ENCODE results near the gene NECAB3. TPM values are rescaled to one million over a fixed set of nuclear protein-coding genes. Genes with fewer than 3 reads are reported as not detected.

Gene NECAB3
- total and polyA plus RNA-seq, 2 of the 13 experiments (the other 11 are each of a cell fraction or from before 2014, with no cell fraction given) = 61.5 to 65.5 TPM

DNA sequence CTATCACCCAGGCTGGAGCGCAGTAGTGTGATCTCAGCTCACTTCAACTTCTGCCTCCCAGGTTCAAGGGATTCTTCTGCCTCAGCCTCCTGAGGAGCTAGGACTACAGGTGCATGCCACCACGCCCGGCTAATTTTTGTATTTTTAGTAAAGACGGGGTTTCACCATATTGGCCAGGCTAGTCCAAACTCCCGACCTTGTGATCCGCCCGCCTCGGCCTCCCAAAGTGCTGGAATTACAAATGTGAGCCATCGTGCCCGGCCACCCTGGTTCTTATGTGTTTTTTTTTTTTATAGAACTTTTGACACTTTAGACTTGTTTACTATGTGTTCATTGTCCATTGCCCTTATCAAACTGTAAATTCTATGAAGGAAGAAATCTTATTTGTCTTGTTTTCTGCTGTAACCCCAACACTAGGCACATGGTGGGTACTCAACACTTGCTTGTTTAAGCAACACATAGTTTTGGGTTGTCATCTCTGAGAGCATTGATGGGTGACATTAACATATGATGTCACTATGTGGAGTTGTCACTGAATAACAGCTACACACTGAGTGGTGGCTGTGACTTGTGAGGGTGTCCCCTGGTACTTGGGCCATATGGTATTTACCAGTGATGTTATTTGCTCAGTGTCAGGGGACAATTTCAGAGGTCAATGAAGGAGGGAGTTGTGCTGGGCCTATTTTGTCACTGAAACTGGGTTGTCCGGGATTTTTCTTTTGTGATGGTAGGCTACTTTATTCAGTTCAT, 47.3 kb upstream of the NECAB3 start (continued):
- TF ChIP-seq, protein P1, sequence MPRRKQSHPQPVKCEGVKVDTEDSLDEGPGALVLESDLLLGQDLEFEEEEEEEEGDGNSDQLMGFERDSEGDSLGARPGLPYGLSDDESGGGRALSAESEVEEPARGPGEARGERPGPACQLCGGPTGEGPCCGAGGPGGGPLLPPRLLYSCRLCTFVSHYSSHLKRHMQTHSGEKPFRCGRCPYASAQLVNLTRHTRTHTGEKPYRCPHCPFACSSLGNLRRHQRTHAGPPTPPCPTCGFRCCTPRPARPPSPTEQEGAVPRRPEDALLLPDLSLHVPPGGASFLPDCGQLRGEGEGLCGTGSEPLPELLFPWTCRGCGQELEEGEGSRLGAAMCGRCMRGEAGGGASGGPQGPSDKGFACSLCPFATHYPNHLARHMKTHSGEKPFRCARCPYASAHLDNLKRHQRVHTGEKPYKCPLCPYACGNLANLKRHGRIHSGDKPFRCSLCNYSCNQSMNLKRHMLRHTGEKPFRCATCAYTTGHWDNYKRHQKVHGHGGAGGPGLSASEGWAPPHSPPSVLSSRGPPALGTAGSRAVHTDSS (CRISPR knock-in tag; conservative IDR thresholded peaks at IDR 0.05) = no peak
- TF ChIP-seq, protein P2, sequence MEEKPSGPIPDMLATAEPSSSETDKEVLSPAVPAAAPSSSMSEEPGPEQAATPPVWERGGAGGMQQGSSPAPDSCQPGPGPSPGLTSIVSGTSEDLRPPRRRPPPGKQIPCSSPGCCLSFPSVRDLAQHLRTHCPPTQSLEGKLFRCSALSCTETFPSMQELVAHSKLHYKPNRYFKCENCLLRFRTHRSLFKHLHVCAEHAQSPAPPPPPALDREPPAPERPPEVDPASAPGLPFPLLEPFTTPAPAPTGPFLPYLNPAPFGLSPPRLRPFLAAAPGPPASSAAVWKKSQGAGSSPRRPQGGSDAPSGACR (CRISPR knock-in tag; IDR thresholded peaks at IDR 0.05) = no peak
- TF ChIP-seq, protein P3, sequence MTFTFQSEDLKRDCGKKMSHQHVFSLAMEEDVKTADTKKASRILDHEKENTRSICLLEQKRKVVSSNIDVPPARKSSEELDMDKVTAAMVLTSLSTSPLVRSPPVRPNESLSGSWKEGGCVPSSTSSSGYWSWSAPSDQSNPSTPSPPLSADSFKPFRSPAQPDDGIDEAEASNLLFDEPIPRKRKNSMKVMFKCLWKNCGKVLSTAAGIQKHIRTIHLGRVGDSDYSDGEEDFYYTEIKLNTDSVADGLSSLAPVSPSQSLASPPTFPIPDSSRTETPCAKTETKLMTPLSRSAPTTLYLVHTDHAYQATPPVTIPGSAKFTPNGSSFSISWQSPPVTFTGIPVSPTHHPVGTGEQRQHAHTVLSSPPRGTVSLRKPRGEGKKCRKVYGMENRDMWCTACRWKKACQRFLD (CRISPR knock-in tag; IDR thresholded peaks at IDR 0.05; ENCODE audit: borderline replicate concordance) = no peak
- TF ChIP-seq ERF (CRISPR knock-in tag; IDR thresholded peaks at IDR 0.05) = no peak
- no peak for TF ChIP-seq NFE2L1 (CRISPR knock-in tag; IDR thresholded peaks at IDR 0.05; ENCODE audit: borderline replicate concordance)
- no peak for TF ChIP-seq JUNB (CRISPR knock-in tag; IDR thresholded peaks at IDR 0.05; ENCODE audit: borderline replicate concordance)
- TF ChIP-seq ZNF569 (CRISPR knock-in tag; IDR thresholded peaks at IDR 0.05; ENCODE audit: borderline replicate concordance) = no peak
- TF ChIP-seq SRY (CRISPR knock-in tag; IDR thresholded peaks at IDR 0.05) = no peak
- no peak for TF ChIP-seq NFKB2 (CRISPR knock-in tag; IDR thresholded peaks at IDR 0.05; ENCODE audit: borderline replicate concordance)
- TF ChIP-seq ZNF674 (CRISPR knock-in tag; IDR thresholded peaks at IDR 0.05; ENCODE audit: low read depth) = no peak
- TF ChIP-seq ZNF747 (CRISPR knock-in tag; IDR thresholded peaks at IDR 0.05; ENCODE audit: borderline replicate concordance) = no peak
- TF ChIP-seq, protein P4, sequence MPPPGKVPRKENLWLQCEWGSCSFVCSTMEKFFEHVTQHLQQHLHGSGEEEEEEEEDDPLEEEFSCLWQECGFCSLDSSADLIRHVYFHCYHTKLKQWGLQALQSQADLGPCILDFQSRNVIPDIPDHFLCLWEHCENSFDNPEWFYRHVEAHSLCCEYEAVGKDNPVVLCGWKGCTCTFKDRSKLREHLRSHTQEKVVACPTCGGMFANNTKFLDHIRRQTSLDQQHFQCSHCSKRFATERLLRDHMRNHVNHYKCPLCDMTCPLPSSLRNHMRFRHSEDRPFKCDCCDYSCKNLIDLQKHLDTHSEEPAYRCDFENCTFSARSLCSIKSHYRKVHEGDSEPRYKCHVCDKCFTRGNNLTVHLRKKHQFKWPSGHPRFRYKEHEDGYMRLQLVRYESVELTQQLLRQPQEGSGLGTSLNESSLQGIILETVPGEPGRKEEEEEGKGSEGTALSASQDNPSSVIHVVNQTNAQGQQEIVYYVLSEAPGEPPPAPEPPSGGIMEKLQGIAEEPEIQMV (CRISPR knock-in tag; IDR thresholded peaks at IDR 0.05; ENCODE audit: low read depth) = 0 out of 2 replicates have a peak, but pooled peaks have one; percentile 34
- no peak for TF ChIP-seq GATA4 (IDR thresholded peaks at IDR 0.05; ENCODE audit: borderline replicate concordance, low read depth)
- TF ChIP-seq ZNF260 (CRISPR knock-in tag; IDR thresholded peaks at IDR 0.05; ENCODE audit: borderline replicate concordance, low read depth) = no peak
- TF ChIP-seq ZNF350 (CRISPR knock-in tag; IDR thresholded peaks at IDR 0.05; ENCODE audit: borderline replicate concordance, low read depth) = no peak
- TF ChIP-seq SKI (IDR thresholded peaks at IDR 0.05; ENCODE audit: partially characterized antibody) = no peak
